ENCODE measurements around the gene RXRA. TPM values are rescaled to one million over a fixed set of nuclear protein-coding genes. Genes with fewer than 3 reads are reported as not detected.

Gene RXRA
- total RNA-seq, 1 experiment from 2014 or later = 29.9 TPM

DNA sequence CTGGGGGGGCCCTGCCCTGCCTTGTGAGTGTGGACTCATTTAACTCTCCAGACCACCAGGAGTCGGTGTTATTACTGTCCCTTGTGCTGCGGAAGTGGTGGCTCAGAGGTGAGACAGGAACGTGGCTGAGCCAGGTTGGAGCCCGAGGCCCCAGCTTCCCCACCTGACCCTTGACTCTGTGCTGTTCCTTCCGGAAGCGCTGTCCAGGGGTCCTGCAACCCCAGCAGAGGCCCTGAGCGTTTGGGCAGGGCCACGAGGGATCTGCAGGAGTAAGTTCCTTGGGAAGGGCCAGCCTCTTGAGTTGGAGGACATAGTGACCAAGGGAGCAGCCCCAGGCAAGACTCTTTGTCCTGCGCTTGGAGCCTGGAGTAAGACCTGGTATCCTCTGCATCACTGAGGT lies 99.6 kb downstream of the RXRA start:
- H3K9me3 Mint-ChIP-seq = no peaks in the 10 kb centered on the region
- Histone ChIP-seq H2BK20ac (ENCODE audit: low read depth, low read length, poor library complexity, severe bottlenecking) (no peak overlapping the region), H2BK15ac (ENCODE audit: low read depth, low read length) (no peak overlapping the region), H3K23ac (ENCODE audit: insufficient read length, low read depth, low read length) (no peak overlapping the region), H3K23me2 (ENCODE audit: insufficient read length, low read depth, low read length, poor library complexity, severe bottlenecking) (no peaks in the 10 kb centered on the region), H4K20me1 (ENCODE audit: control insufficient read depth, insufficient read depth, insufficient read length) (no peaks in the 10 kb centered on the region), H2BK5ac (ENCODE audit: insufficient read length, low read length) (no peak overlapping the region), H4K8ac (replicated peaks; ENCODE audit: insufficient read length, low read depth, low read length) (no peak overlapping the region), H2AK5ac (ENCODE audit: insufficient read length, low read length) (no peak overlapping the region), H3K56ac (ENCODE audit: insufficient read length, low read depth, low read length) (no peak overlapping the region), H3K79me2 (ENCODE audit: insufficient read depth, low read length) (no peaks in the 10 kb centered on the region), H3K27me3 (ENCODE audit: insufficient read depth, low read length) (no peaks in the 10 kb centered on the region), H3K4ac (ENCODE audit: low read depth, low read length) (no peak overlapping the region), H3K9me3 (ENCODE audit: control insufficient read depth, low read depth, low read length) (no peaks in the 10 kb centered on the region), H2BK12ac (ENCODE audit: insufficient read length, low read depth, low read length) (no peak overlapping the region), H3K4me1 (ENCODE audit: insufficient read depth, low read length) (no peaks in the 10 kb centered on the region), H4K5ac (ENCODE audit: insufficient read length, low read depth, low read length) (no peak overlapping the region), H2BK120ac (ENCODE audit: low read depth, low read length, poor library complexity, severe bottlenecking) (no peak overlapping the region), H3K9ac (ENCODE audit: extremely low read depth, insufficient read length, low read length) (no peak overlapping the region), H3K14ac (ENCODE audit: insufficient read depth, low read length) (no peak overlapping the region), H4K91ac (ENCODE audit: insufficient read length, low read depth, low read length) (no peak overlapping the region), H2AFZ (ENCODE audit: low read length) (no peak overlapping the region), H3K79me1 (ENCODE audit: insufficient read depth, low read depth, low read length, poor library complexity, severe bottlenecking) (no peaks in the 10 kb centered on the region), H3K4me2 (ENCODE audit: insufficient read depth, insufficient read length, low read length) (no peak overlapping the region), H3T11ph (ENCODE audit: low read length) (no peak overlapping the region), H3K18ac (ENCODE audit: insufficient read length, low read depth, low read length) (no peak overlapping the region), H3K27ac (ENCODE audit: insufficient read length, low read depth, low read length) (no peak overlapping the region)
- H3K27ac Mint-ChIP-seq = no peak overlapping the region
- no CpG with 5 or more reads among the region's 9 CpGs for WGBS (ENCODE audit: extremely low coverage, insufficient read length, low lambda C conversion rate)
- DNase-seq = no peak
- no peak overlapping the region for H3K4me3 Mint-ChIP-seq
- H3K4me1 Mint-ChIP-seq = no peaks in the 10 kb centered on the region
- H3K36me3 Mint-ChIP-seq (ENCODE audit: insufficient read depth in 1 of 3, low read depth in 3 of 3) = peaks cover 6 to 20% (median 6%) of the 10 kb centered on the region in 3 experiments; a peak in 6 of 7 replicates
- no peak for TF ChIP-seq CTCF (conservative IDR thresholded peaks at IDR 0.05)
- H3K27me3 Mint-ChIP-seq (ENCODE audit: low read depth) = no peaks in the 10 kb centered on the region
